ENCODE data around the gene KIAA1614.

GRCh38 chr1:180974236-180974635 lies 61.5 kb downstream of the KIAA1614 start:
- TF ChIP-seq TCF7 (IDR thresholded peaks at IDR 0.05; ENCODE audit: borderline replicate concordance) (no peak), MEF2A (IDR thresholded peaks at IDR 0.05; ENCODE audit: insufficient read depth, low read depth, low read length) (no peak)
- TF ChIP-seq, protein P1, sequence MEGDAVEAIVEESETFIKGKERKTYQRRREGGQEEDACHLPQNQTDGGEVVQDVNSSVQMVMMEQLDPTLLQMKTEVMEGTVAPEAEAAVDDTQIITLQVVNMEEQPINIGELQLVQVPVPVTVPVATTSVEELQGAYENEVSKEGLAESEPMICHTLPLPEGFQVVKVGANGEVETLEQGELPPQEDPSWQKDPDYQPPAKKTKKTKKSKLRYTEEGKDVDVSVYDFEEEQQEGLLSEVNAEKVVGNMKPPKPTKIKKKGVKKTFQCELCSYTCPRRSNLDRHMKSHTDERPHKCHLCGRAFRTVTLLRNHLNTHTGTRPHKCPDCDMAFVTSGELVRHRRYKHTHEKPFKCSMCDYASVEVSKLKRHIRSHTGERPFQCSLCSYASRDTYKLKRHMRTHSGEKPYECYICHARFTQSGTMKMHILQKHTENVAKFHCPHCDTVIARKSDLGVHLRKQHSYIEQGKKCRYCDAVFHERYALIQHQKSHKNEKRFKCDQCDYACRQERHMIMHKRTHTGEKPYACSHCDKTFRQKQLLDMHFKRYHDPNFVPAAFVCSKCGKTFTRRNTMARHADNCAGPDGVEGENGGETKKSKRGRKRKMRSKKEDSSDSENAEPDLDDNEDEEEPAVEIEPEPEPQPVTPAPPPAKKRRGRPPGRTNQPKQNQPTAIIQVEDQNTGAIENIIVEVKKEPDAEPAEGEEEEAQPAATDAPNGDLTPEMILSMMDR (IDR thresholded peaks at IDR 0.05 in 2 of 3, conservative IDR thresholded peaks at IDR 0.05 in 1 of 3; ENCODE audit: control insufficient read depth in 2 of 3, extremely low read depth in 1 of 3, insufficient read depth in 1 of 3, low read depth in 3 of 3, low read length in 3 of 3) = no peak

Data from GM12878 (cell line).